HepG2 (cell line): ENCODE measurements around the gene PCAT7. TPM values are rescaled to one million over a fixed set of nuclear protein-coding genes. Genes with fewer than 3 reads are reported as not detected.

Experiments used
- CBX1 ChIP-seq: IDR thresholded peaks from one replicate; pipeline ENCODE4 v1.6.1; 2016; ENCODE audit warnings: antibody characterized with exemption, low read depth
- HDAC2 ChIP-seq: sonication (generic); formaldehyde crosslinking; IDR thresholded peaks from 2 replicates; pipeline ENCODE4 v1.4.0; 2020; ENCODE audit warnings: missing genetic modification reagents
- KAT8 ChIP-seq: IDR thresholded peaks from 2 replicates; pipeline ENCODE4 v1.6.1; 2016; ENCODE audit warnings: missing genetic modification reagents, missing compliant biosample characterization
- MED1 ChIP-seq: sonication (generic); formaldehyde crosslinking; IDR thresholded peaks from 2 replicates; pipeline ENCODE4 v1.4.0; 2020; ENCODE audit warnings: missing genetic modification reagents
- PHF21A ChIP-seq: sonication (generic); formaldehyde crosslinking; IDR thresholded peaks from 2 replicates; pipeline ENCODE4 v1.5.0; 2020; ENCODE audit warnings: mild to moderate bottlenecking, missing genetic modification reagents
- RXRB ChIP-seq: IDR thresholded peaks from 2 replicates; pipeline ENCODE4 v1.6.1; 2016; ENCODE audit warnings: borderline replicate concordance, missing genetic modification reagents, missing compliant biosample characterization
- SNAPC2 ChIP-seq: sonication (generic); formaldehyde crosslinking; IDR thresholded peaks from 2 replicates; pipeline ENCODE4 v1.8.1; 2022; ENCODE audit warnings: mild to moderate bottlenecking, missing genetic modification reagents
- TEAD3 ChIP-seq: optimal IDR thresholded peaks from 2 replicates; pipeline ENCODE3; 2016; ENCODE audit warnings: borderline replicate concordance
- UBTF ChIP-seq: sonication (generic); formaldehyde crosslinking; IDR thresholded peaks from 2 replicates; pipeline ENCODE4 v1.4.0; 2020; ENCODE audit warnings: mild to moderate bottlenecking, missing genetic modification reagents
- ZFY ChIP-seq: sonication (generic); formaldehyde crosslinking; IDR thresholded peaks from 2 replicates; pipeline ENCODE4 v1.4.0; 2020; ENCODE audit warnings: missing genetic modification reagents
- ZNF230 ChIP-seq: sonication (generic); formaldehyde crosslinking; IDR thresholded peaks from 2 replicates; pipeline ENCODE4 v1.4.0; 2020; ENCODE audit warnings: mild to moderate bottlenecking, missing genetic modification reagents
- ZNF556 ChIP-seq: sonication (generic); formaldehyde crosslinking; IDR thresholded peaks from 2 replicates; pipeline ENCODE4 v1.4.0; 2020; ENCODE audit warnings: mild to moderate bottlenecking, missing genetic modification reagents, borderline replicate concordance
- ZNF574 ChIP-seq: sonication (generic); formaldehyde crosslinking; IDR thresholded peaks from 2 replicates; pipeline ENCODE4 v1.4.0; 2020; ENCODE audit warnings: missing genetic modification reagents
- ZNF749 ChIP-seq: sonication (generic); formaldehyde crosslinking; IDR thresholded peaks from 2 replicates; pipeline ENCODE4 v1.8.0; 2022; ENCODE audit warnings: mild to moderate bottlenecking, missing genetic modification reagents, moderate library complexity, borderline replicate concordance
- polyA plus RNA-seq, 8 experiments: library from polyadenylated mRNA; depleted of rRNA in 3 of 8; stranded (reverse) in 7 of 8; unstranded in 1 of 8; fragments of >200 nt; fragmentation: Illumina TruSeq in 4 of 8; extraction: Trizol in 4 of 8; gene quantifications; 2 replicates each; pipeline versions ENCODE4 v1.2.1 to v1.2.3, GENCODE V29; 2011 to 2016; ENCODE audit warnings: low read depth in 4 of 8, missing spikeins in 1 of 8, mixed read lengths in 1 of 8; ENCODE audit not compliant: insufficient read depth in 1 of 8
- total RNA-seq, 5 experiments: library from RNA; depleted of rRNA; stranded (reverse); fragments of >200 nt; fragmentation: Illumina TruSeq; extraction: Trizol; gene quantifications; 2 replicates each; pipeline ENCODE4 v1.2.3, GENCODE V29; 2016; ENCODE audit warnings: low read depth in 1 of 5
- TF ChIP-seq, protein P1 (sequence below): sonication (generic); formaldehyde crosslinking; IDR thresholded peaks from 2 replicates; pipeline ENCODE4 v1.5.1; 2020; ENCODE audit warnings: mild to moderate bottlenecking, missing genetic modification reagents, moderate library complexity
- TF ChIP-seq, protein P2 (sequence below): sonication (generic); formaldehyde crosslinking; IDR thresholded peaks from 2 replicates; pipeline ENCODE4 v1.8.1; 2023; ENCODE audit warnings: missing genetic modification reagents, mild to moderate bottlenecking, borderline replicate concordance
- TF ChIP-seq, protein P3 (sequence below): IDR thresholded peaks from 2 replicates; pipeline ENCODE4 v1.6.1; 2016; ENCODE audit warnings: low read depth, borderline replicate concordance
- TF ChIP-seq, protein P4 (sequence below): sonication (generic); formaldehyde crosslinking; IDR thresholded peaks from 2 replicates; pipeline ENCODE4 v1.8.1; 2023; ENCODE audit warnings: mild to moderate bottlenecking, missing genetic modification reagents, borderline replicate concordance

The PCAT7 gene
- total and polyA plus RNA-seq, 2 of the 13 experiments (the other 11 are each of a cell fraction or from before 2014, with no cell fraction given), result 2.3 to 3.9 TPM

DNA sequence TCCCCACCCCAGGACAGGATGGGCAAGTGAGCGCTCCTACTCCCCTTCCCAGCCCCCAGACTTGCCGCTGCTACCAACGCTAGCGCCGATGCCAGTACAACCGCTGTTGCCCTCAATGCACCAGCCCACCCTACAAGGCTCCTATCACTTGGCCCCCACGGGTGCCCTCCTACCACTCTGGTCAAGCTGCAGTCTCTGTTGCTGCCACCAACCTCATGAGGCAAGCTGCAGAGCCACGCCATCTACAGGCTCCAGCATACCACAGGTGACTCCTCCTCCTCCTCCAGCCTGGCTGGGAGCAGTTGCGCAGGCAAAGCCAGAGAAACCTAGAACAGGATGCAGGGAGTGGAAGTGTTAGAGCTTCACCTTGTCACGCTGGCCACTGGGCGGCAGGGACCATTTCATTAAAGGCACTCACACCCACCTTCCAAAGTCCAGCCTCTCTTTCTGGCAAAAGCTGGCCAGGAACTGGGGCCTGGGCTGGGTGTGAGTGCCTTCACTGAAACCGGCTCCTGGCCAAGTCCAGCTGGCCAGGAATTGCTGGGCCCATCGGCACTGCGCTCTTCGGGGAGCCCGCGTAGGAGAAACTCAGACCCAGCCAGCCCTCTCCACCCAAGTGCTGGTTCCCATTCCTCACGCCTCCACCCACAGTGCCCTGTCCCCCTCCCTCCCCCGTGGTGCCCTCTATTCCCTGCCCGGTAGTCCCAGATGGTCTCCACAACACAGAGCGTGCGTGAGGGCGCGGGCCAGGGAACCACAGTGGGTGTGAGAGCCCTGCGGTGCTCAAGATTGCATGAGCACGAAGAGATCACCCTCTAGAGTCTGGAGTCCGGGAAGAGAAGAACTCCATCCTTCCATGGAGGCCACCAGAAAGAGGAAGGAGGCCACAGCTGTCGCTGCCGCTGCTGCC lies 1.6 kb upstream of the PCAT7 start (continued):
- TF ChIP-seq, protein P1, sequence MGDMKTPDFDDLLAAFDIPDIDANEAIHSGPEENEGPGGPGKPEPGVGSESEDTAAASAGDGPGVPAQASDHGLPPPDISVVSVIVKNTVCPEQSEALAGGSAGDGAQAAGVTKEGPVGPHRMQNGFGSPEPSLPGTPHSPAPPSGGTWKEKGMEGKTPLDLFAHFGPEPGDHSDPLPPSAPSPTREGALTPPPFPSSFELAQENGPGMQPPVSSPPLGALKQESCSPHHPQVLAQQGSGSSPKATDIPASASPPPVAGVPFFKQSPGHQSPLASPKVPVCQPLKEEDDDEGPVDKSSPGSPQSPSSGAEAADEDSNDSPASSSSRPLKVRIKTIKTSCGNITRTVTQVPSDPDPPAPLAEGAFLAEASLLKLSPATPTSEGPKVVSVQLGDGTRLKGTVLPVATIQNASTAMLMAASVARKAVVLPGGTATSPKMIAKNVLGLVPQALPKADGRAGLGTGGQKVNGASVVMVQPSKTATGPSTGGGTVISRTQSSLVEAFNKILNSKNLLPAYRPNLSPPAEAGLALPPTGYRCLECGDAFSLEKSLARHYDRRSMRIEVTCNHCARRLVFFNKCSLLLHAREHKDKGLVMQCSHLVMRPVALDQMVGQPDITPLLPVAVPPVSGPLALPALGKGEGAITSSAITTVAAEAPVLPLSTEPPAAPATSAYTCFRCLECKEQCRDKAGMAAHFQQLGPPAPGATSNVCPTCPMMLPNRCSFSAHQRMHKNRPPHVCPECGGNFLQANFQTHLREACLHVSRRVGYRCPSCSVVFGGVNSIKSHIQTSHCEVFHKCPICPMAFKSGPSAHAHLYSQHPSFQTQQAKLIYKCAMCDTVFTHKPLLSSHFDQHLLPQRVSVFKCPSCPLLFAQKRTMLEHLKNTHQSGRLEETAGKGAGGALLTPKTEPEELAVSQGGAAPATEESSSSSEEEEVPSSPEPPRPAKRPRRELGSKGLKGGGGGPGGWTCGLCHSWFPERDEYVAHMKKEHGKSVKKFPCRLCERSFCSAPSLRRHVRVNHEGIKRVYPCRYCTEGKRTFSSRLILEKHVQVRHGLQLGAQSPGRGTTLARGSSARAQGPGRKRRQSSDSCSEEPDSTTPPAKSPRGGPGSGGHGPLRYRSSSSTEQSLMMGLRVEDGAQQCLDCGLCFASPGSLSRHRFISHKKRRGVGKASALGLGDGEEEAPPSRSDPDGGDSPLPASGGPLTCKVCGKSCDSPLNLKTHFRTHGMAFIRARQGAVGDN (CRISPR knock-in tag), result peak; percentile 73
- TF ChIP-seq, protein P2, sequence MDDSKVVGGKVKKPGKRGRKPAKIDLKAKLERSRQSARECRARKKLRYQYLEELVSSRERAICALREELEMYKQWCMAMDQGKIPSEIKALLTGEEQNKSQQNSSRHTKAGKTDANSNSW (CRISPR knock-in tag), result no peak
- TF ChIP-seq UBTF (CRISPR knock-in tag), result peak; percentile 65
- no peak for TF ChIP-seq CBX1
- TF ChIP-seq, protein P3, sequence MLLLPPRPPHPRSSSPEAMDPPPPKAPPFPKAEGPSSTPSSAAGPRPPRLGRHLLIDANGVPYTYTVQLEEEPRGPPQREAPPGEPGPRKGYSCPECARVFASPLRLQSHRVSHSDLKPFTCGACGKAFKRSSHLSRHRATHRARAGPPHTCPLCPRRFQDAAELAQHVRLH, result 0 out of 2 replicates have a peak, but pooled peaks have one; percentile 33
- TF ChIP-seq PHF21A (CRISPR knock-in tag), result peak; percentile 24; the same call in 1 of the 2 replicates
- TF ChIP-seq ZNF556, result 0 out of 2 replicates have a peak, but pooled peaks have one; percentile 6
- TF ChIP-seq HDAC2 (CRISPR knock-in tag), result peak; percentile 53; the same call in 1 of the 2 replicates
- 0 out of 2 replicates have a peak, but pooled peaks have one; percentile 45 for TF ChIP-seq ZNF749 (CRISPR knock-in tag)
- TF ChIP-seq KAT8 (CRISPR knock-in tag), result peak; percentile 33; the same call in 1 of the 2 replicates
- peak; percentile 59 for TF ChIP-seq ZFY (CRISPR knock-in tag)
- TF ChIP-seq ZNF574 (CRISPR knock-in tag), result 0 out of 2 replicates have a peak, but pooled peaks have one; percentile 15
- peak; percentile 31; the same call in 1 of the 2 replicates for TF ChIP-seq MED1 (CRISPR knock-in tag)
- TF ChIP-seq, protein P4, sequence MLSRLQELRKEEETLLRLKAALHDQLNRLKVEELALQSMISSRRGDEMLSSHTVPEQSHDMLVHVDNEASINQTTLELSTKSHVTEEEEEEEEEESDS (CRISPR knock-in tag), result no peak
- TF ChIP-seq ZNF230, result 0 out of 2 replicates have a peak, but pooled peaks have one; percentile 32
- peak; percentile 27; the same call in 1 of the 2 replicates for TF ChIP-seq RXRB (CRISPR knock-in tag)
- 0 out of 2 replicates have a peak, but pooled peaks have one; percentile 44 for TF ChIP-seq SNAPC2 (CRISPR knock-in tag)
- peak; percentile 69 for TF ChIP-seq TEAD3
